GM21390 (cell line): Measurements from ENCODE around the gene SH3GL3.

ENCODE experiments used
- ATAC-seq: cut with Tn5 transposase; IDR thresholded peaks from one replicate; pipeline ENCODE4 v1.9.1; 2021; ENCODE audit not compliant: unreplicated experiment

Gene SH3GL3

GRCh38 chr15:83610901-83611685 is 164.0 kb downstream of the SH3GL3 start:
- ATAC-seq, result no peak

- ATAC-seq, result no peak
Observed at GRCh38 chr15:83612226-83612625, 165.1 kb downstream of the SH3GL3 start.

- ATAC-seq, result no peak
Observed at GRCh38 chr15:83612898-83613635, 165.9 kb downstream of the SH3GL3 start.

GRCh38 chr15:83613714-83614113 is 166.6 kb downstream of the SH3GL3 start:
- no peak for ATAC-seq

- no peak for ATAC-seq
Observed at GRCh38 chr15:83616840-83617239, 169.7 kb downstream of the SH3GL3 start.

GRCh38 chr15:83626171-83626802 is 179.1 kb downstream of the SH3GL3 start:
- ATAC-seq, result no peak

DNA sequence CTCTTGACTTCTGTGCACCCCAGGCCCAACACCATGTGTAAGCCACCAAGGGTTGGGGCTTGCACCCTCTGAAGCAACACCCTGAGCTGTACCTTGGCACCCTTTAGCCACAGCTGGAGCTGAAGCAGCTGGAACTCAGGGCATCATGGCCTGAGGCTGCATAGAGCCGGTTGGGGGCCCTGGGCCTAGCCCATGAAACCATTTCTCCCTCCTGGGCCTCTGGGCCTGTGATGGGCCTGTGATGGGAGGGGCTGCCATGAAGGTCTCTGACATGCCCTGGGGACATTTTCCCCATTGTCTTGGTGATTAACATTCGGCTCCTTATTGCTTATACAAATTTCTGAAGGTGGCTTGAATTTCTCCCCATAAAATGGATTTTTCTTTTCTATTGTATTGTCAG is 184.4 kb downstream of the SH3GL3 start:
- no peak for ATAC-seq

GRCh38 chr15:83643201-83643600 is 196.1 kb downstream of the SH3GL3 start:
- ATAC-seq, result no peak

GRCh38 chr15:83644439-83644838 is 197.3 kb downstream of the SH3GL3 start:
- ATAC-seq, result no peak

DNA sequence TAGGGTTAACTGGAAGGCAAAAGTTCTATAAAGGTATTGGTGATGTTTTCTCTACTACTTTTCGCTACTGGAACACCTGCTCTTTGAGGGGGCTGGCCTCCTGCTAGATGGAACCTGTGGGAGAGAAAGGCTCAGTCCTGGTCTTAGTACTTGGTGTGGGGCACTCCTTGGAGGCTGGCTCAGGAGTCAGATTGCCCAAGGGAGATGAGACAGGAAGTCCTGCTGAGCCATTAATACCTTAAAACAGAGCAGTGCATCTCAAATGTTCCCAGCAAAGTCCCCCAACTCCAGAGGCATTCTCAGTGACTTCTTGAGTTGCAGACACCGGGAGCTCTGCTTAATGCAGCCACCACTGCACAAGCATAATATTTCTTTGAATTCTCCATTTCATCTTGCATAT is 203.7 kb downstream of the SH3GL3 start:
- ATAC-seq, result no peak

- no peak for ATAC-seq
Observed at GRCh38 chr15:83651541-83651940, 204.4 kb downstream of the SH3GL3 start.

DNA sequence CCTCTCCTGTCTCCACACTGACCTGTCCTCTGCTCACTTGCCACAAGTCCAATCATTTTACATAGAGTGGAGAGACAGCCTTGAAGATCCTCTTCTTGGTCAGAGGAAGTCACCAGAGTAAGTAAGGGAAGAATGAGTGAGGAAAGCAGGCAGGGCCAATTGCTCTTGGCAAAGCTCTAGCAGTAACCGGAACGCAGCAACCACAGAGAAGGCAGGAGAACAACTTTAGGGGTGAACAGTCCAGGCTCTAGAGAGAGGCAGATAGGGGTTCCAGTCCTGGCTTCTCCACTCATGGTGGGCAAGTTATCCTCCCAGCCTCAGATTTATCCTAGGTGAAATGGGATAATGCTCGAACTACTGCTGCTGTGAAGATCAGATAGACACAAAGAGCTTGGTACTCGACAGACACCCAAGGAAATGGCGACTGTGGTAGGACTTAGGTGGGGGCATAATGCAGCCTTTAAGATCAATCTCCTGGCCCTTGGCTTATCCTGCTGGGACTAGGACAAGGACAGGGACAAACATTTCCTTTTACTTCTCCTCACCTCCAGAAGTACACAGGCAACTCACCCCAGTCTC is 205.6 kb downstream of the SH3GL3 start:
- no peak for ATAC-seq

GRCh38 chr15:83653288-83653638 is 206.1 kb downstream of the SH3GL3 start:
- no peak for ATAC-seq

DNA sequence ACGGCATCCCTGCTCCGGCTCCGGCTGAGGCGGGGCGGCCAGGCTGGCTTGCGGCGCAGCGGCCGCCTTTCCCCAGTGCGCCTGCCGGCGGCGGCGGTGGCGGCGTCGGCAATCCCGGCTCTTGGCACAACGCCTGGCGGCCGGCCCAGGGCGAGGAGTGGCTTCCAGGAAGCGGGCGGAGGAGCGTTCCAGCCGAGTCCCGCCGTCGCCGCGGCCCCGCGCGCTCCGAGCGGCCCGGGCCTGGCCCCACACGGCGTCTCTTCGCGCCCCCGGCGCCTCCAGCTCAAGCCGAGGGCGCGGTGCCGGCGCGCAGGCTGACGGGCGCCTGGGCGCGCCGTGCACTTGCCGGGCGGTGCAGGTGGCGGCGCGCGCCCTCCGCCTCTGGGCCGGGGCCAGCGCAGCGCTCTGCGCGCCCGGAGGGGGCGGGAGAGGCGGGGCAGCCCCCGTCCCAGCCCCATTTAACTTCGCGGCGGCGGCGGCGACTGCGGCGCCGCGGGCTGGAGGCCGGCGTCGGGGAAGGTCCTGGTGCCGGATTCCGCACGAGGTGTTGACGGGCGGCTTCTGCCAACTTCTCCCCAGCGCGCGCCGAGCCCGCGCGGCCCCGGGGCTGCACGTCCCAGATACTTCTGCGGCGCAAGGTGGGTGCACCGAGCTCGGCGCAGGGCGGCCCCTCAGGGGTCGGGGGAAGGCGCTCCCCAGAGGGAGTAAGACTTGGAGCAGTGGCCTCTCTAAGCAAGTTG is 206.7 kb downstream of the SH3GL3 start, which contains the start of gene ADAMTSL3:
Gene ADAMTSL3 (plus strand): TSS at position 485 of the 740 bp plus-strand sequence. CDS start 1,639 bp downstream, outside the sequence.
- ATAC-seq, result no peak

DNA sequence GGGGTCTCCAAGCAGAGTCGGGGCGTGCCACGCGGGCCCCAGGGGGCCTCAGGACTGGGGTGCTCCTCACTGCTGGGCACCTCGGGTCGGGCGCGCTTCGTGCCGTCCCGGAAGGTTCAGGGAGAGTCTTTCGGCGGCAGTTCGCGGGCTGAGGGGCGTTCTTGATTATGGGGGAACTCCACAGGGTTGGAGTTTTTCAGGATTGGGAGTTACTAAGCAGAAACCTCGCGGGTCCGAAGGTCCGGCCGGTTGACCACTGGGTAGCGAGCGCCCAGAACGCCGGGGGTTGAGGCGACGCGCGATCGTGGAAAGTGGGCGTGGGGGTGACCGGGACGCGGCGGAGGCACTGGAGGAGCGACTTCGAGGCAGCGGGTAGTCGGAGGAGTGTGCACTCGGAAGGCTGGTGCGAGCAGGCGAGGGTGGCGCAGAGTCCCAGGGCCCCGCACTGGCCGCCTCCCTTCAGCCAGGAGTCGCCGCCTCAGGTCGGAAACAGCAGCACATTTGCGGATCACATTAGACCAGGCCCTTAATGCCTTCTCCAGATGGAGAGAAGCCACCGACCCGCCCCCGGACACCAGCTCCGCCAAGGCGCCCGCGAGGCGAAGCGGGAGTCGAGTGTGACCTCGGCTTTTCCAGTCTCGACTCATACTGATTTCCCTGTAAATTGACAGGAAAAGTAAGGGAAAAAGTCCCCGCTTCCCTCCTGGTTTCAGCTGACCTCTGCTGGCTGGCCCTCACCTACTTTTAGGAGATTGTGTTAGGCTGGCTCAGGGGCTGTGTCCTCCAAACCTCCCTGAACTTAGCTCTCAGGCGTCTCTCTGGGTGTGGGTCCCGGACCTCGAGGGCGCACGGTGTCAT is 207.5 kb downstream of the SH3GL3 start:
- ATAC-seq, result no peak

GRCh38 chr15:83655237-83655616 is 208.1 kb downstream of the SH3GL3 start:
- no peak for ATAC-seq

DNA sequence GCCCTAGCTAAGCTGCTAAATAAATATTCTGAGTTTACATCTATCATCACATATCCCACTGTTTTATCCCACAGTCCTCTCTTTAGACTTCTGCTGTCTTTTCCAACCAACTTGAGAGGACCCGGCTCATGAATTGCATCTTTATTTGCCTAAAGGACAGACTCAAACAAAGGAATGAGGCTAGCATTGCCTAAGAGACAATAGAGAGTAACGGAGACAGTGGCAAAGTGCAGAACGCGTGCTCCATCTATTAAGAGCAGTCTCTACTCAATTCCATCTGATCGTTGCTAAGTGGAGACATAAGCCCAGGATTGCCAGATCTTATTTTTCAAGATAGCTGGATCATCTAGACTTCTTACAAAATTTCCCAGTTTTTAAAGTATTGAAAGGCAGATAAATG is 209.1 kb downstream of the SH3GL3 start:
- ATAC-seq, result no peak

DNA sequence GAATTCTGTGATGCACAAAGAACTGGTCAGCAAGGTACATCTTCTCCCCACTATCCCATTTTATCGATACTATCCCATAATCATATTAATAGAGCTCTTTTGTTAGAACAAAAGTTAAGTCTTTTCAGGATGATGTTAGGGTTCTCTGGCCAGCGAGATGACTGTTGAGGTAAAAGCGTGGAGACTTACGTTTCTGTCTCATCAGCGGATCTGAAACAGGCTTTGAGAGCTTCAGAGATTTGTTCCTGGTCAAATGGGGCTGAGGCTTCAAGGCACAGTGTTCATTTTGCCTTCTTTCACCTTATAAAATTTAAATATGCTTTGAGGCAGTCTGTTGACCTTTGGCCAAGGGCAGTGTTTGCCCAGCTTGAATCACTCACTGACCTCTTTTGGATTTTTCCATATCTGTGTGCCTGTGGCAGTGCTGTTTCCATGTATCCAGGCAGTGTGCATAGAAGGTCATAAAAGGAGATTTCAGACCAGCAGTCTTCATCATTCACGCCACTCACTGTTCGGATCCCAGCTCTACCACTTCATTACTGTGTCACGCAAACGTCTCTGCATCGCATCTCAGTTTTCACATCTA is 209.9 kb downstream of the SH3GL3 start:
- ATAC-seq, result no peak

DNA sequence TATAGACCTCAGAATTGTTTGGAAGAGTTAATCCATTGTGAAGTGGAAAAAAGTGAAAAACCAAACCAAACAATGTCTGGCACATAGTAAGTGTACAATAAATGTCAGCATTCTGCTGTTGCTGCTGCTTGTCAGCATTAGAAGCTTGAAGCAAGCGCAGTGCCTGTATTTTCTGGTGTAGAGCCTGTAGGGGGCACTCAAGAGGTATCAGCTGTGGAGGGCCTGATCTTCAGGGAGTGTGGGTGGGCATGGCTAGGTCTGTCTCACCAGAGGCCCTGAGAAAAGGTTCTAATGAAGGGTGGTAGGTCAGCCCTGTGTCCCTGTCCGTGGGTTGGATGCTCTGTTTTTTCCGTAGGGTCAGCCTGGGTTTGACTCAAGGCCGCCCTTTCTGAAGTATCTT is 210.4 kb downstream of the SH3GL3 start:
- no peak for ATAC-seq
